SK-N-SH (cell line): Measurements from ENCODE around the gene ESF1. TPM values are rescaled to one million over a fixed set of nuclear protein-coding genes. Genes with fewer than 3 reads are reported as not detected.

ENCODE experiments used
- CTCF ChIA-PET: fragments of 300-600, 350-600 bp; formaldehyde crosslinking; extraction: SDS; loops from one replicate; lab custom pipeline; 2021; lab: Yijun Ruan, JAX
- POLR2A ChIA-PET: fragments of 350-600 bp; sonication (Branson Sonifier 250); formaldehyde crosslinking; extraction: SDS; loops from one replicate; lab custom pipeline; 2020; ENCODE audit warnings: antibody characterized with exemption, inconsistent platforms; lab: Yijun Ruan, JAX
- DNase-seq: peaks from one replicate; pipeline ENCODE4 v3.0.0; 2012
- H2AFZ ChIP-seq: fragments of 200-600 bp; sonication (generic); 2 replicates; pipeline ENCODE4 v1.8.1; 2016; ENCODE audit warnings: antibody characterized with exemption, mild to moderate bottlenecking, low read depth
- H3F3A ChIP-seq: fragments of 200-600 bp; sonication (generic); replicated peaks from 2 replicates; pipeline ENCODE3; 2016; ENCODE audit warnings: antibody characterized with exemption, mild to moderate bottlenecking; ENCODE audit not compliant: insufficient read depth
- H3K27ac ChIP-seq, 2 experiments: fragments of 200-500 bp in 1 of 2; fragments of 200-600 bp in 1 of 2; sonication (Bioruptor generic) in 1 of 2; sonication (generic), shearing (Covaris generic) in 1 of 2; 2 replicates each; pipeline versions ENCODE4 v1.5.1 to v1.6.1; 2014 to 2016; ENCODE audit warnings: low read depth in 2 of 2, inconsistent platforms in 1 of 2, low read length in 1 of 2, mild to moderate bottlenecking in 1 of 2, mixed read lengths in 1 of 2
- H3K27me3 ChIP-seq: fragments of 200-600 bp; sonication (generic), shearing (Covaris generic); 2 replicates; pipeline ENCODE4 v1.6.1; 2016; ENCODE audit warnings: mixed run types; ENCODE audit not compliant: insufficient read depth
- H3K36me3 ChIP-seq, 2 experiments: fragments of 200-500 bp in 1 of 2; fragments of 200-600 bp in 1 of 2; sonication (Bioruptor generic) in 1 of 2; sonication (generic) in 1 of 2; replicated peaks in 1 of 2; 2 replicates each; pipeline versions ENCODE3 to v1.5.1; 2014 to 2016; ENCODE audit warnings: low read length in 1 of 2, mild to moderate bottlenecking in 1 of 2; ENCODE audit not compliant: insufficient read depth in 2 of 2, control insufficient read depth in 1 of 2
- H3K4me1 ChIP-seq, 2 experiments: fragments of 200-500 bp in 1 of 2; fragments of 200-600 bp in 1 of 2; sonication (Bioruptor generic) in 1 of 2; sonication (generic), shearing (Covaris generic) in 1 of 2; 2 replicates each; pipeline versions ENCODE4 v1.5.1 to v1.6.1; 2014 to 2016; ENCODE audit warnings: low read depth in 1 of 2, low read length in 1 of 2, mixed run types in 1 of 2; ENCODE audit not compliant: insufficient read depth in 2 of 2, control insufficient read depth in 1 of 2
- H3K4me2 ChIP-seq: fragments of 200-600 bp; sonication (generic), shearing (Covaris generic); 2 replicates; pipeline ENCODE4 v1.6.1; 2017; ENCODE audit warnings: mixed run types
- H3K4me3 ChIP-seq, 2 experiments: fragments of 200-500 bp in 1 of 2; fragments of 200-600 bp in 1 of 2; sonication (Bioruptor generic) in 1 of 2; sonication (generic), shearing (Covaris generic) in 1 of 2; 2 replicates each; pipeline versions ENCODE4 v1.5.1 to v1.8.1; 2014 to 2016; ENCODE audit warnings: low read depth in 2 of 2, inconsistent platforms in 1 of 2, low read length in 1 of 2, mild to moderate bottlenecking in 1 of 2, mixed read lengths in 1 of 2, moderate library complexity in 1 of 2
- H3K79me2 ChIP-seq: fragments of 200-600 bp; sonication (generic); 2 replicates; pipeline ENCODE4 v1.8.1; 2017; ENCODE audit warnings: mild to moderate bottlenecking; ENCODE audit not compliant: insufficient read depth
- H3K9ac ChIP-seq: fragments of 200-600 bp; sonication (generic); 2 replicates; pipeline ENCODE4 v1.6.1; 2017; ENCODE audit warnings: mixed run types
- H3K9me2 ChIP-seq: fragments of 200-600 bp; sonication (generic); 2 replicates; pipeline ENCODE4 v1.6.1; 2017; ENCODE audit warnings: mixed run types
- H3K9me3 ChIP-seq: fragments of 200-600 bp; sonication (generic); 2 replicates; pipeline ENCODE4 v1.6.1; 2017; ENCODE audit warnings: mixed run types, mild to moderate bottlenecking, moderate library complexity
- H4K20me1 ChIP-seq: fragments of 200-600 bp; sonication (generic); 2 replicates; pipeline ENCODE4 v1.6.1; 2017; ENCODE audit warnings: mild to moderate bottlenecking, mixed run types; ENCODE audit not compliant: insufficient read depth
- CTCF ChIP-seq: fragments of 200-600 bp; sonication (generic); IDR thresholded peaks from 2 replicates; pipeline ENCODE4 v1.6.1; 2017; ENCODE audit warnings: antibody characterized with exemption, mild to moderate bottlenecking, moderate library complexity
- FOXM1 ChIP-seq: IDR thresholded peaks from 2 replicates; pipeline ENCODE4 v1.4.0; 2012; ENCODE audit warnings: low read depth, mild to moderate bottlenecking
- GABPA ChIP-seq: IDR thresholded peaks from 2 replicates; pipeline ENCODE4 v1.4.0; 2012; ENCODE audit warnings: low read depth, mild to moderate bottlenecking
- GATA2 ChIP-seq: sonication (generic); formaldehyde crosslinking; IDR thresholded peaks from 2 replicates; pipeline ENCODE4 v1.5.0; 2020; ENCODE audit warnings: mild to moderate bottlenecking, missing genetic modification reagents
- IRF3 ChIP-seq: fragments of 150-350 bp; IDR thresholded peaks from 2 replicates; pipeline ENCODE4 v1.6.1; 2016; ENCODE audit warnings: mild to moderate bottlenecking, low read depth, low read length
- NFIC ChIP-seq: IDR thresholded peaks from 2 replicates; pipeline ENCODE4 v1.4.0; 2012; ENCODE audit warnings: borderline replicate concordance
- RAD21 ChIP-seq: IDR thresholded peaks from 2 replicates; pipeline ENCODE4 v1.6.1; 2012; ENCODE audit warnings: mild to moderate bottlenecking, low read length
- RFX5 ChIP-seq: IDR thresholded peaks from 2 replicates; pipeline ENCODE4 v1.6.1; 2012; ENCODE audit warnings: mild to moderate bottlenecking, improper control_type of control experiment, low read length
- ZBTB33 ChIP-seq: IDR thresholded peaks from 2 replicates; pipeline ENCODE4 v1.4.0; 2012; ENCODE audit warnings: low read depth, borderline replicate concordance
- WGBS: methylation state at CpG from one replicate; pipeline ENCODE4 v1.1.6; 2017; ENCODE audit warnings: low lambda C conversion rate; 5-methylcytosine and 5-hydroxymethylcytosine counted together
- polyA plus RNA-seq, 3 experiments: library from polyadenylated mRNA; depleted of rRNA; stranded (reverse); fragments of >200 nt; gene quantifications; 2 replicates each; pipeline ENCODE4 v1.2.3, GENCODE V29; 2012

The ESF1 gene
- polyA plus RNA-seq, 1 of the 3 experiments (the other 2 are of a cell fraction): 1.4 TPM

- Histone ChIP-seq H3K4me2 (no peak overlapping the region), H3K27me3 (no peaks in the 10 kb centered on the region), H3K27ac (no peak overlapping the region), H4K20me1 (no peaks in the 10 kb centered on the region), H3K79me2 (no peaks in the 10 kb centered on the region), H3K9me2 (no peaks in the 10 kb centered on the region), H3K9me3 (no peaks in the 10 kb centered on the region), H3K4me1 (peaks cover 0 to 10% of the 10 kb centered on the region in 2 experiments; a peak in 1 of 4 replicates), H3K9ac (no peak overlapping the region), H3F3A (peaks cover 4% of the 10 kb centered on the region), H3K4me3 (no peak overlapping the region), H3K36me3 (peaks cover 56 to 88% of the 10 kb centered on the region in 2 experiments), H2AFZ (no peak overlapping the region)
- POLR2A ChIA-PET: no interaction called here
- WGBS: 100% methylated on average over 4 of the region's 4 CpGs
- DNase-seq: no peak
- CTCF ChIA-PET: no interaction called here
- TF ChIP-seq FOXM1 (no peak), NFIC (no peak)
Measured at GRCh38 chr20:13814672-13815071, 30.0 kb upstream of the ESF1 start.

GRCh38 chr20:13813910-13814309 lies 29.2 kb upstream of the ESF1 start:
- TF ChIP-seq GATA2: no peak
- TF ChIP-seq RAD21: no peak
- TF ChIP-seq RFX5: no peak
- no peak for TF ChIP-seq ZBTB33
- no peak for TF ChIP-seq IRF3
- TF ChIP-seq CTCF: no peak
- no peak for TF ChIP-seq GABPA
- no peak overlapping the region for H3K4me3 ChIP-seq
- H3K4me1 ChIP-seq: peaks cover 0 to 10% of the 10 kb centered on the region in 2 experiments; a peak in 1 of 4 replicates
- WGBS: 77% methylated on average over 3 of the region's 3 CpGs
- peaks cover 62 to 95% of the 10 kb centered on the region in 2 experiments for H3K36me3 ChIP-seq
- H3F3A ChIP-seq: peaks cover 2% of the 10 kb centered on the region
- H3K9me2 ChIP-seq: no peaks in the 10 kb centered on the region
- ChIA-PET CTCF (interaction anchor here (1.0 kb wide), 1 partner anchor 241 kb away, joined by 5 read pairs; no protein-coding TSS in a partner anchor), POLR2A (no interaction called here)
- H4K20me1 ChIP-seq: no peaks in the 10 kb centered on the region
- no peaks in the 10 kb centered on the region for H3K9me3 ChIP-seq
- no peak overlapping the region for H3K9ac ChIP-seq
- no peak overlapping the region for H2AFZ ChIP-seq
- H3K79me2 ChIP-seq: no peaks in the 10 kb centered on the region
- no peak overlapping the region for H3K4me2 ChIP-seq
- no peak for DNase-seq
- H3K27ac ChIP-seq: no peak overlapping the region
- H3K27me3 ChIP-seq: no peaks in the 10 kb centered on the region
